Common myeloid progenitor, CD34-positive (primary cell): Measurements from ENCODE around the gene CLASP2.
A peak's percentile ranks its signal among the peaks of the same experiment; 100 is the strongest.

ENCODE experiments used
- CTCF ChIA-PET: fragments of 350-600 bp; sonication (Branson Sonifier 250); formaldehyde crosslinking; loops from one replicate; lab custom pipeline; 2021; ENCODE audit warnings: antibody characterized with exemption; lab: Charles Lee
- POLR2A ChIA-PET: fragments of 350-600 bp; sonication (Branson Sonifier 250); formaldehyde crosslinking; loops from one replicate; lab custom pipeline; 2021; ENCODE audit warnings: antibody characterized with exemption; lab: Charles Lee
- DNase-seq, 3 donors: peaks; one replicate each; pipeline versions ENCODE4 v3.0.0 to v3.0.0-alpha.2; 2013
- H3K27ac ChIP-seq, 2 experiments: 1 replicate in 1 of 2; 2 replicates in 1 of 2; pipeline ENCODE4 v1.7.0; 2013; ENCODE audit warnings: inconsistent platforms in 2 of 2, low read length in 2 of 2, mild to moderate bottlenecking in 2 of 2, low read depth in 1 of 2, moderate library complexity in 1 of 2; ENCODE audit not compliant: severe bottlenecking in 2 of 2, insufficient read depth in 1 of 2, poor library complexity in 1 of 2
- H3K27me3 ChIP-seq, 5 experiments: replicated peaks in 2 of 5; 1 replicate in 3 of 5; 2 replicates in 2 of 5; pipeline versions ENCODE4 v1.6.1 to v1.7.0; 2013; ENCODE audit warnings: low read length in 4 of 5, mild to moderate bottlenecking in 2 of 5, moderate library complexity in 2 of 5, inconsistent platforms in 1 of 5; ENCODE audit not compliant: insufficient read depth in 5 of 5, control insufficient read depth in 4 of 5
- H3K36me3 ChIP-seq, 4 experiments: 1 replicate in 2 of 4; 2 replicates in 2 of 4; pipeline versions ENCODE4 v1.6.1 to v1.7.0; 2013; ENCODE audit warnings: low read length in 3 of 4, control low read depth in 1 of 4, mild to moderate bottlenecking in 1 of 4; ENCODE audit not compliant: control insufficient read depth in 4 of 4, insufficient read depth in 4 of 4
- H3K4me1 ChIP-seq, 4 experiments: 1 replicate in 3 of 4; 2 replicates in 1 of 4; pipeline versions ENCODE4 v1.6.1 to v1.7.1; 2013; ENCODE audit warnings: low read length in 3 of 4, mild to moderate bottlenecking in 3 of 4, control low read depth in 1 of 4, inconsistent platforms in 1 of 4, moderate library complexity in 1 of 4; ENCODE audit not compliant: control insufficient read depth in 4 of 4, insufficient read depth in 4 of 4; ENCODE audit errors: control extremely low read depth in 1 of 4
- H3K4me3 ChIP-seq, 7 experiments: 1 replicate in 4 of 7; 2 replicates in 3 of 7; pipeline versions ENCODE4 v1.5.1 to v1.7.0; 2013; ENCODE audit warnings: mild to moderate bottlenecking in 7 of 7, low read length in 6 of 7, moderate library complexity in 6 of 7, inconsistent platforms in 2 of 7, low read depth in 2 of 7, control low read depth in 1 of 7; ENCODE audit not compliant: insufficient read depth in 4 of 7, control insufficient read depth in 1 of 7; ENCODE audit errors: extremely low read depth in 1 of 7
- H3K9me3 ChIP-seq, 5 experiments: 1 replicate in 4 of 5; 2 replicates in 1 of 5; pipeline versions ENCODE4 v1.6.1 to v1.7.1; 2013; ENCODE audit warnings: low read length in 4 of 5, mild to moderate bottlenecking in 2 of 5, inconsistent platforms in 1 of 5, low read depth in 1 of 5, moderate library complexity in 1 of 5; ENCODE audit not compliant: control insufficient read depth in 4 of 5, insufficient read depth in 2 of 5; ENCODE audit errors: control extremely low read depth in 1 of 5
- WGBS: methylation state at CpG from one replicate; pipeline ENCODE4 v1.1.5; 2013; ENCODE audit not compliant: insufficient coverage; 5-methylcytosine and 5-hydroxymethylcytosine counted together

The CLASP2 gene

DNA sequence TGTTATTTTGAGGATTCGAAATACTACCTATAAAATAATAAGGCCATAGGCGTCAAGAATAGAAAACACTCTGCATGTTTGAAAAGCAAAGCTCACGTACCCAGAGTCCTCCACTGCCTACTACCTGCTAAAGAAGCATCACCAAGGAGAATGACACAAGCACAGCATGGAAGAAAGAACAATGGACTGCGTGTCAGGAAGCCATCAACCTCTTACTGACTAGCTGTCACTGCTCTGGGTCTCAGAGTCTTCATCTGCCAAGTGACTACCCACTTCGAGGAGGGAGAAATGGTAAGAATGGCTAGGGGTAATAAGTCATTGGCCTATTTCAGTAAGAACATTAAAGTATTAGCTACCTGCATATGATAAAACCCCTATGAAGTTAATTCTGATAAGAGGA, 49.4 kb downstream of the CLASP2 start:
- peaks cover 5 to 9% (median 6%) of the 10 kb centered on the region in 4 experiments for H3K36me3 ChIP-seq
- no peaks in the 10 kb centered on the region for H3K27me3 ChIP-seq
- H3K27ac ChIP-seq: no peak overlapping the region
- 100% methylated on average over 1 of the region's 5 CpGs for WGBS
- no peaks in the 10 kb centered on the region for H3K4me1 ChIP-seq
- ChIA-PET POLR2A (no interaction called here), CTCF (interaction anchor here (0.6 kb wide), 1 partner anchor 24 kb away, joined by 4 read pairs; no protein-coding TSS in a partner anchor)
- H3K9me3 ChIP-seq: peaks cover 0 to 1% (median 0%) of the 10 kb centered on the region in 5 experiments
- no peak for DNase-seq
- H3K4me3 ChIP-seq: no peak overlapping the region

- WGBS: 100% methylated on average over 1 of the region's 2 CpGs
- DNase-seq: no peak
- H3K27ac ChIP-seq: no peak overlapping the region
- H3K9me3 ChIP-seq: no peaks in the 10 kb centered on the region
- H3K4me3 ChIP-seq: no peak overlapping the region
- ChIA-PET POLR2A (no interaction called here), CTCF (interaction anchor here (0.6 kb wide), 1 partner anchor 131 kb away, joined by 3 read pairs; no protein-coding TSS in a partner anchor)
- peaks cover under 1 to 8% (median 3%) of the 10 kb centered on the region in 4 experiments for H3K36me3 ChIP-seq
- H3K27me3 ChIP-seq: no peaks in the 10 kb centered on the region
- H3K4me1 ChIP-seq: peaks cover 0 to under 1% (median under 1%) of the 10 kb centered on the region in 4 experiments
These were observed 52.8 kb downstream of the CLASP2 start for GRCh38 chr3:33665294-33665693.

DNA sequence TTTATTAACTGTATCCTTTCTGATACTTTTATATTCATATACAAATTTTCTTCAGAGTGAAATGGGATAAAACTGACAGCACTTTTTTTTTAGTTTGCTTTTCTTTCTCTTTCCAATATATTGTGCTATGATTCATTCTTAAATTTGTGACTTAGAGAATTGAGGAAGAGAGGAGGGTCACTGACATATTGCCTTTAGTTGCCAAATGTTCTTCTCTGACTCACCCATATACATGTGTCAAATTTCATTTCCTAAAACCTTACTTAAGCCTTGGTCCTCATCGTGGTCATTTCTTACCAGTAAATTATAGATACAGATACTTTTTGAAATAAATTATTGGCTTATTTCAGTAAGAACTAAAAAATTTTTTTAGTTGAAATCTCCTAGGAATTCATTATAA, 53.9 kb downstream of the CLASP2 start:
- POLR2A ChIA-PET: no interaction called here
- Histone ChIP-seq H3K27me3 (no peaks in the 10 kb centered on the region), H3K36me3 (peaks cover 0 to 8% (median 2%) of the 10 kb centered on the region in 4 experiments), H3K4me1 (peaks cover 7 to 11% (median 9%) of the 10 kb centered on the region in 4 experiments), H3K4me3 (no peak overlapping the region), H3K9me3 (no peaks in the 10 kb centered on the region), H3K27ac (no peak overlapping the region)
- CTCF ChIA-PET: no interaction called here
- DNase-seq: peak; percentile 7 to 66 (median 49)
- WGBS: no CpG with 5 or more reads among the region's 1 CpG

DNA sequence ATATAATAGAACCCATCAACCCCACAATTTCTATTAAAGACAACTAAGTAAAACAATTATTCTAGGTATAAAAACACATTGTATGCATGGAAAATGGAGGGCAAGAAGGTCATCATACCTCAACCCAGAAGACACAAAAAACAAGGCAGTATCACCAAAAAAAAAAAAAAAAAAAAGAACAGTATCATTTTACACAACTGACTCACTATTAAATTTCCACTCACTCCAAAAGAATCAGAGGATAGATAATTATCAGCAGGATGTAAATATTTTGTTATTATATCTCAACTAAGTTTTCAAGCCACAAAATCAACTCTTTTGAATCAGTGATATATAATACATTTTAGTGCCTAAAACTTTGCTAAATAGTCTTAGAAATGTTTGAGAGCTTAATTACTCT, 55.0 kb downstream of the CLASP2 start:
- Histone ChIP-seq H3K4me1 (peaks cover 13 to 23% (median 19%) of the 10 kb centered on the region in 4 experiments), H3K27ac (no peak overlapping the region), H3K4me3 (no peak overlapping the region), H3K27me3 (no peaks in the 10 kb centered on the region), H3K9me3 (no peaks in the 10 kb centered on the region), H3K36me3 (peaks cover 0 to 5% (median 2%) of the 10 kb centered on the region in 4 experiments)
- DNase-seq: no peak
- POLR2A ChIA-PET: no interaction called here
- CTCF ChIA-PET: no interaction called here

- POLR2A ChIA-PET: interaction anchor here (0.7 to 1.3 kb wide), 2 partner anchors 11 to 138 kb away, joined by 4 read pairs; partner anchors contain the start of gene PDCD6IP
- Histone ChIP-seq H3K4me1 (peaks cover 14 to 30% (median 22%) of the 10 kb centered on the region in 4 experiments), H3K27me3 (no peaks in the 10 kb centered on the region), H3K36me3 (peaks cover 0 to 5% (median under 1%) of the 10 kb centered on the region in 4 experiments), H3K9me3 (no peaks in the 10 kb centered on the region), H3K4me3 (peak overlapping the region in 5 of 7 experiments; percentile 53 to 81 (median 73)), H3K27ac (peak overlapping the region in 1 of 2 experiments; percentile 29)
- CTCF ChIA-PET: interaction anchor here (0.8 to 2.2 kb wide), 9 partner anchors 12 to 141 kb away, joined by 3 to 8 read pairs (median 3); no protein-coding TSS in a partner anchor
- DNase-seq: no peak
- 84% methylated on average over 4 of the region's 5 CpGs for WGBS
These were observed 58.1 kb downstream of the CLASP2 start for GRCh38 chr3:33659856-33660434.

DNA sequence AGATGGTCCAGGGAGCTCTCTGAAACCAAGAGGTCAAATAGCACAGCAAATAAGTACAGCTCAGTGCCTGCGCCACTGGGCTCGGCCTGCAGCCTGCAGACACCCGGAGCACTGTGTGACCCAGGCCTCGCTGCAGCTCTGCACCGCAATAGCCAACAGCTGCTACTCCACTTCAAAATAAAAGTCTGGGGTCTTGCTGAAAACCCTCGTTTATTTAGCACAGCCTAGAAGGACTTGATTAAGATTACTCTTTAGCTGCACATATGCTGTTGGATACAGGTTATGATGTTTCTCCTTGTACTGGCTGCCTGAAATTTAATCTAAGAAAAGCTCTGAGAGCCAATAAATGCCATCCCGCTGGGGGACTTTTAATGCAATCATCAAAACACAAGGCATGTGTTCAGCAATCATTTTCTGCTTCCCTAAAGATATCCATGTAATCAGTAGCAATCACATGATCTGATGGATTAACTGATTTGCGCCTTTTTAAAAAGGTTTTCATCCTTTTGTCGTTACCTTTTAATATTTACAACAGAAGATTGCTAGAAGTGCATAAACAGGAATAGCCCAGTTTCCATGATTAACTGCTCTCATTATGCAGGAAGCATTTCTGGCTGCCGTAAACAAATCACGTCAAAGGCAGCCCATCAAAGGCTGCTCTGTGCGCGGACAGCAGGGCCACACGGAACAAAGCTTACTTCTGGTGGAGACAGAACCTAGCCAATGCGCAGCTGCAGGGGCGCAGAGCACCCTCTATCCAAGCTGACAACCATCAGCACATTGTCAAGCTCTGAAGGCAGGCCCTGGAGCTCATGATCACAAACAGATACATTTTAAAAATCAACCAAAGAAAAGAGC, 58.8 kb downstream of the CLASP2 start:
- H3K4me3 ChIP-seq: peak overlapping the region; percentile 37 to 81 (median 69)
- ChIA-PET CTCF (interaction anchor here (0.8 to 2.2 kb wide), 11 partner anchors 11 to 142 kb away, joined by 3 to 8 read pairs (median 3); no protein-coding TSS in a partner anchor), POLR2A (interaction anchor here (0.7 to 1.3 kb wide), 3 partner anchors 10 to 139 kb away, joined by 3 to 4 read pairs (median 4); partner anchors contain the start of gene PDCD6IP)
- peaks cover 14 to 30% (median 22%) of the 10 kb centered on the region in 4 experiments for H3K4me1 ChIP-seq
- DNase-seq: peak; percentile 54 to 86 (median 76)
- no peaks in the 10 kb centered on the region for H3K9me3 ChIP-seq
- H3K27ac ChIP-seq: peak overlapping the region in 1 of 2 experiments; percentile 63
- 1% methylated on average over 15 of the region's 16 CpGs for WGBS
- peaks cover 0 to 5% (median under 1%) of the 10 kb centered on the region in 4 experiments for H3K36me3 ChIP-seq
- H3K27me3 ChIP-seq: no peaks in the 10 kb centered on the region
